PFSK-1 (cell line): ENCODE results near the gene MAFG.

Experiments
- FOXP2 ChIP-seq: optimal IDR thresholded peaks from 2 replicates; pipeline ENCODE3; 2011; ENCODE audit warnings: borderline replicate concordance, control low read depth, inconsistent platforms; ENCODE audit not compliant: insufficient read depth; ENCODE audit errors: extremely low read length, extremely low read depth
- POLR2AphosphoS5 ChIP-seq: IDR thresholded peaks from 2 replicates; pipeline ENCODE4 v1.6.1; 2012; ENCODE audit warnings: low read depth, mild to moderate bottlenecking, control low read depth, low read length, moderate library complexity
- SIN3A ChIP-seq: IDR thresholded peaks from 2 replicates; pipeline ENCODE4 v1.6.1; 2012; ENCODE audit warnings: mild to moderate bottlenecking, low read length, moderate library complexity, borderline replicate concordance; ENCODE audit not compliant: insufficient read depth
- TAF1 ChIP-seq: IDR thresholded peaks from 2 replicates; pipeline ENCODE4 v1.6.1; 2012; ENCODE audit warnings: low read length, control low read depth, borderline replicate concordance; ENCODE audit not compliant: insufficient read depth
- TF ChIP-seq, protein P1 (sequence below), 2 experiments: IDR thresholded peaks; 2 replicates each; pipeline versions ENCODE4 v1.6.1 to v1.8.0; 2011 to 2012; ENCODE audit warnings: low read depth in 2 of 2, low read length in 2 of 2, control low read depth in 1 of 2, inconsistent platforms in 1 of 2, mild to moderate bottlenecking in 1 of 2, moderate library complexity in 1 of 2; ENCODE audit not compliant: insufficient read depth in 1 of 2

Gene MAFG

DNA sequence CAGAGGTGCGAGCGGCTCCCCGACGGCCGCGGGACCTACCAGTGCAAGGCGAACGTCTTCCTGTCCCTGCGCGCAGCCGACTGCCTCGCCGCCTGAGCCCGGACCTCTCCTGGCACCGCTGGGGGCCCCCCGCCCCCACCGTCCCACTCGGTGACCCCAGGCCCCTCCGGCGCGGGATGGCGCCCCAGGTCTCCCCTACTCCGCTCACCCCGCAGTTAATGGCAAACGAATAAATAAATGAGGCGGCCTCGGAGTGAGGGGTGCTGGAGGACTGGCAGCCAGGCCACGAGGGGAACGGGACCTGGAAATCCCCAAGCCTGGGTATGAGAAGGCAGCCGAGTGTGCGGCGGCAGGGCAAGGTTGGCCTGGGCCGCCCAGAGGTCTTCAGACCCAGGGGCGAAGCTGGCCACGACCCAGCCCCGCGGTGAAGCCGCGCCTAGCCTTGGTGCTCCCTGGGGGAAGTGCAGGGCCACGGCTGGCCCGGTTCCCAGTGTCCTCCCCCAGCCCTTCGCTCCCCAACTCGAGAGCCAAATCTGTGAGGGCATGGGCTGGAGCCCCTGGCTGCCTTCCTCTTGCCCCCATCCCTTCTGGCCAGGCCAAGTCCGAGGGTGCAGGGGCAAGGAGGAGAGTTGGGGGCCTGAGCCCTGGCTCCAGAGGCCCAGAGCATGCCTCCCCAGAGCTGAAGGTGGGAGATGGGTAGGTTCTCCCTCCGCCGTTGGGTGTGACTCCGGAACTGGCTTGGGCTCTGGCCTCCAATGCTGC, 24.7 kb downstream of the MAFG start:
- no peak for TF ChIP-seq TAF1
- no peak for TF ChIP-seq FOXP2
- TF ChIP-seq SIN3A = no peak
- no peak for TF ChIP-seq POLR2AphosphoS5
- TF ChIP-seq, protein P1, sequence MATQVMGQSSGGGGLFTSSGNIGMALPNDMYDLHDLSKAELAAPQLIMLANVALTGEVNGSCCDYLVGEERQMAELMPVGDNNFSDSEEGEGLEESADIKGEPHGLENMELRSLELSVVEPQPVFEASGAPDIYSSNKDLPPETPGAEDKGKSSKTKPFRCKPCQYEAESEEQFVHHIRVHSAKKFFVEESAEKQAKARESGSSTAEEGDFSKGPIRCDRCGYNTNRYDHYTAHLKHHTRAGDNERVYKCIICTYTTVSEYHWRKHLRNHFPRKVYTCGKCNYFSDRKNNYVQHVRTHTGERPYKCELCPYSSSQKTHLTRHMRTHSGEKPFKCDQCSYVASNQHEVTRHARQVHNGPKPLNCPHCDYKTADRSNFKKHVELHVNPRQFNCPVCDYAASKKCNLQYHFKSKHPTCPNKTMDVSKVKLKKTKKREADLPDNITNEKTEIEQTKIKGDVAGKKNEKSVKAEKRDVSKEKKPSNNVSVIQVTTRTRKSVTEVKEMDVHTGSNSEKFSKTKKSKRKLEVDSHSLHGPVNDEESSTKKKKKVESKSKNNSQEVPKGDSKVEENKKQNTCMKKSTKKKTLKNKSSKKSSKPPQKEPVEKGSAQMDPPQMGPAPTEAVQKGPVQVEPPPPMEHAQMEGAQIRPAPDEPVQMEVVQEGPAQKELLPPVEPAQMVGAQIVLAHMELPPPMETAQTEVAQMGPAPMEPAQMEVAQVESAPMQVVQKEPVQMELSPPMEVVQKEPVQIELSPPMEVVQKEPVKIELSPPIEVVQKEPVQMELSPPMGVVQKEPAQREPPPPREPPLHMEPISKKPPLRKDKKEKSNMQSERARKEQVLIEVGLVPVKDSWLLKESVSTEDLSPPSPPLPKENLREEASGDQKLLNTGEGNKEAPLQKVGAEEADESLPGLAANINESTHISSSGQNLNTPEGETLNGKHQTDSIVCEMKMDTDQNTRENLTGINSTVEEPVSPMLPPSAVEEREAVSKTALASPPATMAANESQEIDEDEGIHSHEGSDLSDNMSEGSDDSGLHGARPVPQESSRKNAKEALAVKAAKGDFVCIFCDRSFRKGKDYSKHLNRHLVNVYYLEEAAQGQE (IDR thresholded peaks at IDR 0.05; ENCODE audit: insufficient read depth in 1 of 2, low read depth in 2 of 2, low read length in 2 of 2) = no peak

DNA sequence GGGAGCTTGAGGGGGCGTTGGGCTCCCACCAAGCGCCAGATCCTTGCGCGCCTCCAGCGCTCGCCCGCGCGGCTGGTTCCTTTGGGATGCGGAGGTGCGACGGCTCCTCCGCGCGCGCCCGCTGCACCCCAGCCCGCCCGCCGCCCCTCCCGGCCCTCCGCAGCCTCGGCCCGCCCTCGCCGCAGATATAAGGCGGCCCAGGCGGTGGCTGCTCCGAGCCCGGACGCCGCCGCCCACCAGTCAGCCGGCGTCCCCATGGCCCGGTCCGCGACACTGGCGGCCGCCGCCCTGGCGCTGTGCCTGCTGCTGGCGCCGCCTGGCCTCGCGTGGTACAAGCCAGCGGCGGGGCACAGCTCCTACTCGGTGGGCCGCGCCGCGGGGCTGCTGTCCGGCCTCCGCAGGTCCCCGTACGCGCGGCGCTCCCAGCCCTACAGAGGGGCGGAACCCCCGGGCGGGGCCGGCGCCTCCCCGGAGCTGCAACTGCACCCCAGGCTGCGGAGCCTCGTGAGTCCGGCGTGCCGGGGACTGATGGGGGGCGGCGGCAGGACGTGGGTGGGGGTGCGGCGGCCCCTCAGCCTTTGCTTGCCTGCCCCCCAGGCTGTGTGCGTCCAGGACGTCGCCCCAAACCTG, 25.4 kb downstream of the MAFG start, which contains the start of gene NPB:
Gene NPB, plus strand, starts transcription at position 216 of the 630 bp plus-strand sequence. Its CDS starts 40 bp downstream, at position 256.
- no peak for TF ChIP-seq SIN3A
- TF ChIP-seq TAF1 = no peak
- TF ChIP-seq, protein P1 (IDR thresholded peaks at IDR 0.05; ENCODE audit: insufficient read depth in 1 of 2, low read depth in 2 of 2, low read length in 2 of 2) = no peak
- TF ChIP-seq POLR2AphosphoS5 = no peak
- no peak for TF ChIP-seq FOXP2

DNA sequence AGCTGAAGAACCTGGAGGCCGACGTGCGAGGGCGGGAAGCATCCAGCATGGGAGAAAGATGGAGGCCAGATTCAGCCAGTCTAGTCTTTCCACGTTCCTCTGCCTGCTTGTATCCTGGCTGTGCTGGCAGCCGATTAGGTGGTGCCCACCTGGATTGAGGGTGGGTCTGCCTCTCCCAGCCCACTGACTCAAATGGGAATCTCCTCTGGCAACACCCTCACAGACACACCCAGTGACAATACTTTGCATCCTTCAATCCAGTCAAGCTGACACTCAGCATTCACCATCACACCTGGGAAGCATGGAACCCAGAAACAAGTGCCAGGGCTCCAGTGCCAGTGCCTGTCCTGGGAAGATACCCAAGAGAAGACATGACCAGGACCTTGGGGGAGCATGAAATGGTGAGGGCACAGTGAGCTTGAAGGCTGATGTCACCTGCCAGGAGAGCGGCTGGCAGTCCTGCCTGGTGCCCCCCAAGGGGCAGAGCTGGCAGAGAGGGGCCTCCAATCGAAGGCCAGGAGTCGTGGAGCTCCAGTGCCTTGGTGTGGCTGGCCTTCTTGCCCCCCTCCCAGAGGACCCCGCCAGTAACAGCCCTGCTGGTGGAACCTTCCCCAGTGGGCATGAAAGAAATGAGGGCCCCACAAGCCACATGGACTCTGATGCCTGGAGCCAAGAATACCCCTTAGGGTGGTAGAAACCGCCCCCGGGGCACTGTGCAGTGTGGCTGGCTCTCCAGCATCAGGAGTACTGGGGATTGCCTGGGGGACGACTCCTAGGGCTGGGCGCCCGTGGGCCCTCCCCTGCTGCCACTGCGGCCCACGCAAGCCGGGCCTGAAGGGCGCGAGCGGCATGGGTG, 26.1 kb downstream of the MAFG start:
- no peak for TF ChIP-seq POLR2AphosphoS5
- no peak for TF ChIP-seq TAF1
- TF ChIP-seq, protein P1 (IDR thresholded peaks at IDR 0.05; ENCODE audit: insufficient read depth in 1 of 2, low read depth in 2 of 2, low read length in 2 of 2) = no peak
- TF ChIP-seq SIN3A = no peak
- TF ChIP-seq FOXP2 = no peak

DNA sequence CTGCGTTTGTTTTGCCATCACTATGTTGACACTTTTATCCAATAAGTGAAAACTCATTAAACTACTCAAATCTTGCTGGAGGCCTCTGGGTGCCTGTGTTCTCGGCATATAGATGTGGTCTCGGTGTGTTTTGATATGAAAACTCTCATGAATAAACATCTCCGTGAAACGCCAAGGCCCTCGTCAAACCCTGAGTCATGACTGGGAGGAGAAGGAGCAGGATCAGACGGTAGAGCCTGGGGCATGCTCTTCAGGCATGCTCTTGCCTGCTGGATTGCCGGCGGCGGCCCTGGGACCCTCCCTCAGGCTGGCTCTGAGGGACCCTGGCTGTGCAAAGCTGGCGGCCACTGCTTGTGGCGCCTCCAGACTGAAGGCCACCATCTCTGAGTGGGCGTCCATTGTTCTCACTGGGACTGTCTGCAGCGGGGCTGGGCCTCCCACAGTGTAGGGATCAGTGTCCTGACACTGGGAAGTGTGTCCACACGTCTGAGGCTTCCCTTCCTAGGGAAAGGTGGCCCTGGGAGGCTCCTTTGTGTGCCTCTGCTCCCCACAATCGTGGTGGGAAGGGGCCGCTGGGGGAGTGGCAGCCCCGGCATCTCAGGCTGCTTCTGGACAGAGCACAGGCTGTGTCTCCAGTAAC, 27.2 kb downstream of the MAFG start:
- TF ChIP-seq FOXP2 (no peak), POLR2AphosphoS5 (no peak), TAF1 (no peak), SIN3A (no peak)
- TF ChIP-seq, protein P1 (IDR thresholded peaks at IDR 0.05; ENCODE audit: insufficient read depth in 1 of 2, low read depth in 2 of 2, low read length in 2 of 2) = no peak
